A549 (cell line): ENCODE data around the gene SPSB1. TPM values are rescaled to one million over a fixed set of nuclear protein-coding genes. Genes with fewer than 3 reads are reported as not detected.

Experiments used
- ATAC-seq, 2 experiments: fragments of 200-7000 bp in 1 of 2; fragments of >200 bp in 1 of 2; cut with Nextera tagmentation in 1 of 2; cut with Tn5 transposase in 1 of 2; 3 replicates each; pipeline versions ENCODE4 v1.8.0 to v1.9.1; 2018 to 2020; ENCODE audit warnings: mild to moderate bottlenecking in 1 of 2, moderate library complexity in 1 of 2
- CTCF ChIA-PET: fragments of 300-600 bp; sonication (Branson Sonifier 250); formaldehyde crosslinking; extraction: SDS; loops from one replicate; lab custom pipeline; 2021; ENCODE audit warnings: antibody characterized with exemption, inconsistent platforms; lab: Yijun Ruan, JAX
- POLR2A ChIA-PET: fragments of 350-600 bp; formaldehyde crosslinking; extraction: SDS; loops from one replicate; lab custom pipeline; 2021; ENCODE audit warnings: antibody characterized with exemption, inconsistent platforms; lab: Yijun Ruan, JAX
- DNase-seq, 2 experiments: peaks; one replicate each; pipeline versions ENCODE4 v3.0.0 to v3.0.0-alpha.2; 2011 to 2016; ENCODE audit warnings: low read depth in 1 of 2, low spot score in 1 of 2
- FAIRE-seq: peaks from 2 replicates; lab custom pipeline; 2011; peaks lifted over from hg19 to GRCh38; lab: Jason Lieb, UNC
- H3K27ac ChIP-seq, 2 experiments: fragments of >200 bp; sonication (Bioruptor Twin); formaldehyde crosslinking; 3 replicates each; pipeline ENCODE4 v1.5.1; 2016 to 2017
- H3K4me1 ChIP-seq: fragments of >200 bp; sonication (Bioruptor Twin); formaldehyde crosslinking; 3 replicates; pipeline ENCODE4 v1.6.1; 2016
- H3K4me2 ChIP-seq: fragments of >200 bp; sonication (Bioruptor Twin); formaldehyde crosslinking; 3 replicates; pipeline ENCODE4 v1.6.1; 2016
- H3K4me3 ChIP-seq: fragments of >200 bp; sonication (Bioruptor Twin); formaldehyde crosslinking; 3 replicates; pipeline ENCODE4 v1.5.1; 2016
- H3K9me3 ChIP-seq: fragments of >200 bp; sonication (Bioruptor Twin); formaldehyde crosslinking; 3 replicates; pipeline ENCODE4 v1.6.1; 2016
- BHLHE40 ChIP-seq: IDR thresholded peaks from 2 replicates; pipeline ENCODE4 v1.6.1; 2012; ENCODE audit warnings: low read depth, low read length, inconsistent platforms
- CBX2 ChIP-seq: fragments of 200-600 bp; sonication (generic); IDR thresholded peaks from 2 replicates; pipeline ENCODE4 v1.6.1; 2016; ENCODE audit warnings: low read depth, mild to moderate bottlenecking, borderline replicate concordance
- CBX8 ChIP-seq: fragments of 200-600 bp; sonication (generic); IDR thresholded peaks from 2 replicates; pipeline ENCODE4 v1.6.1; 2016
- E2F6 ChIP-seq: IDR thresholded peaks from 2 replicates; pipeline ENCODE4 v1.6.1; 2012; ENCODE audit warnings: low read depth, borderline replicate concordance
- EHF ChIP-seq: fragments of 250-450 bp; sonication (Bioruptor Pico); IDR thresholded peaks from 2 replicates; pipeline ENCODE4 v1.5.0; 2020; ENCODE audit warnings: mild to moderate bottlenecking
- EHMT2 ChIP-seq: fragments of 200-600 bp; sonication (generic); IDR thresholded peaks from 2 replicates; pipeline ENCODE4 v1.6.1; 2016; ENCODE audit warnings: antibody characterized with exemption, low read depth, mild to moderate bottlenecking, moderate library complexity
- EP300 ChIP-seq, 2 experiments: fragments of >200 bp; sonication (Bioruptor Twin); formaldehyde crosslinking; IDR thresholded peaks; 2 replicates in 1 of 2; 3 replicates in 1 of 2; pipeline ENCODE4 v1.6.1; 2016 to 2017
- FOXS1 ChIP-seq: fragments of 250-450 bp; sonication (Bioruptor Pico); IDR thresholded peaks from 2 replicates; pipeline ENCODE4 v1.5.0; 2020; ENCODE audit warnings: mild to moderate bottlenecking, moderate library complexity
- HDAC2 ChIP-seq: fragments of 200-600 bp; sonication (generic); IDR thresholded peaks from 2 replicates; pipeline ENCODE4 v1.6.1; 2016
- HES2 ChIP-seq: fragments of >200 bp; sonication (Bioruptor Twin); formaldehyde crosslinking; IDR thresholded peaks from 2 replicates; pipeline ENCODE4 v1.6.1; 2016
- JUN ChIP-seq, 2 experiments: fragments of >200 bp; sonication (Bioruptor Twin); formaldehyde crosslinking; IDR thresholded peaks; 2 replicates in 1 of 2; 3 replicates in 1 of 2; pipeline ENCODE4 v1.6.1; 2016 to 2017
- KDM1A ChIP-seq: fragments of 200-600 bp; sonication (generic); IDR thresholded peaks from 2 replicates; pipeline ENCODE4 v1.6.1; 2016; ENCODE audit warnings: low read depth, mild to moderate bottlenecking
- MYC ChIP-seq: IDR thresholded peaks from 2 replicates; pipeline ENCODE4 v1.6.1; 2012; ENCODE audit warnings: mild to moderate bottlenecking, inconsistent platforms, low read length, improper control_type of control experiment, borderline replicate concordance
- NFE2L2 ChIP-seq: fragments of 150-350 bp; conservative IDR thresholded peaks from 2 replicates; pipeline ENCODE4 v1.6.1; 2014; ENCODE audit warnings: low read length
- PBX3 ChIP-seq: IDR thresholded peaks from 2 replicates; pipeline ENCODE4 v1.6.1; 2012
- PHF8 ChIP-seq: fragments of 200-600 bp; sonication (generic); IDR thresholded peaks from 2 replicates; pipeline ENCODE4 v1.6.1; 2016; ENCODE audit warnings: low read depth, mild to moderate bottlenecking, antibody characterized with exemption, moderate library complexity, borderline replicate concordance
- POLR2AphosphoS2 ChIP-seq: conservative IDR thresholded peaks from 2 replicates; pipeline ENCODE4 v1.6.1; 2012; ENCODE audit warnings: low read length, improper control_type of control experiment, inconsistent platforms
- RARB ChIP-seq: fragments of 250-450 bp; sonication (Bioruptor Pico); IDR thresholded peaks from 2 replicates; pipeline ENCODE4 v1.8.0; 2021; ENCODE audit warnings: mild to moderate bottlenecking, moderate library complexity
- RFX5 ChIP-seq: fragments of 450-650 bp; IDR thresholded peaks from 2 replicates; pipeline ENCODE4 v1.7.1; 2014; ENCODE audit warnings: antibody characterized with exemption, mild to moderate bottlenecking, moderate library complexity
- RNF2 ChIP-seq: fragments of 200-600 bp; sonication (generic); IDR thresholded peaks from 2 replicates; pipeline ENCODE4 v1.6.1; 2016; ENCODE audit warnings: low read depth, mild to moderate bottlenecking, antibody characterized with exemption, moderate library complexity, borderline replicate concordance
- SMC3 ChIP-seq: fragments of >200 bp; sonication (Bioruptor Twin); formaldehyde crosslinking; IDR thresholded peaks from 3 replicates; pipeline ENCODE4 v1.6.1; 2018; ENCODE audit warnings: inconsistent platforms
- TP53 ChIP-seq: fragments of 250-450 bp; sonication (Bioruptor Pico); IDR thresholded peaks from 2 replicates; pipeline ENCODE4 v1.5.0; 2021; ENCODE audit warnings: mild to moderate bottlenecking, moderate library complexity
- USF2 ChIP-seq: fragments of 450-650 bp; IDR thresholded peaks from 2 replicates; pipeline ENCODE4 v1.6.1; 2014; ENCODE audit warnings: antibody characterized with exemption
- ZC3H11A ChIP-seq: fragments of 450-650 bp; IDR thresholded peaks from 2 replicates; pipeline ENCODE4 v1.6.1; 2014; ENCODE audit warnings: antibody characterized with exemption, mild to moderate bottlenecking
- WGBS: methylation state at CpG from one replicate; pipeline ENCODE4 v1.1.6; 2017; ENCODE audit errors: missing lambda C conversion rate; 5-methylcytosine and 5-hydroxymethylcytosine counted together
- polyA plus RNA-seq, 4 experiments: library from polyadenylated mRNA; depleted of rRNA in 3 of 4; stranded (reverse); fragments of >200 nt; fragmentation: RNase III in 1 of 4; extraction: RNeasy Plus Mini Kit Qiagen cat#74134 plus additional on column Dnase treatment in 1 of 4; gene quantifications; 2 replicates in 3 of 4; 3 replicates in 1 of 4; pipeline ENCODE4 v1.2.3, GENCODE V29; 2011 to 2017
- TF ChIP-seq, protein P1 (sequence below): fragments of 250-450 bp; sonication (Bioruptor Pico); IDR thresholded peaks from 2 replicates; pipeline ENCODE4 v1.5.0; 2021; ENCODE audit warnings: mild to moderate bottlenecking, moderate library complexity, borderline replicate concordance
- TF ChIP-seq, protein P2 (sequence below): fragments of 150-350 bp; IDR thresholded peaks from 2 replicates; pipeline ENCODE4 v1.6.1; 2014; ENCODE audit warnings: low read depth, mild to moderate bottlenecking, low read length
- TF ChIP-seq, protein P3 (sequence below): fragments of >200 bp; sonication (Bioruptor Twin); formaldehyde crosslinking; IDR thresholded peaks from 3 replicates; pipeline ENCODE4 v1.6.1; 2016

Gene SPSB1
- polyA plus RNA-seq, 2 of the 4 experiments (the other 2 are of a cell fraction) = 22.3 to 23.7 TPM

- TF ChIP-seq, protein P1, sequence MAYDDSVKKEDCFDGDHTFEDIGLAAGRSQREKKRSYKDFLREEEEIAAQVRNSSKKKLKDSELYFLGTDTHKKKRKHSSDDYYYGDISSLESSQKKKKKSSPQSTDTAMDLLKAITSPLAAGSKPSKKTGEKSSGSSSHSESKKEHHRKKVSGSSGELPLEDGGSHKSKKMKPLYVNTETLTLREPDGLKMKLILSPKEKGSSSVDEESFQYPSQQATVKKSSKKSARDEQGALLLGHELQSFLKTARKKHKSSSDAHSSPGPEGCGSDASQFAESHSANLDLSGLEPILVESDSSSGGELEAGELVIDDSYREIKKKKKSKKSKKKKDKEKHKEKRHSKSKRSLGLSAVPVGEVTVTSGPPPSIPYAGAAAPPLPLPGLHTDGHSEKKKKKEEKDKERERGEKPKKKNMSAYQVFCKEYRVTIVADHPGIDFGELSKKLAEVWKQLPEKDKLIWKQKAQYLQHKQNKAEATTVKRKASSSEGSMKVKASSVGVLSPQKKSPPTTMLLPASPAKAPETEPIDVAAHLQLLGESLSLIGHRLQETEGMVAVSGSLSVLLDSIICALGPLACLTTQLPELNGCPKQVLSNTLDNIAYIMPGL = no peak
Measured at GRCh38 chr1:9273177-9273576, 19.5 kb upstream of the SPSB1 start (continued).

- Histone ChIP-seq H3K4me1 (peaks cover 15% of the 10 kb centered on the region), H3K9me3 (no peaks in the 10 kb centered on the region), H3K4me3 (no peak overlapping the region), H3K27ac (no peak overlapping the region), H3K4me2 (no peak overlapping the region)
- FAIRE-seq (no peak), ATAC-seq (no peak), DNase-seq (no peak)
- ChIA-PET POLR2A (no interaction called here), CTCF (interaction anchor here (0.9 to 1.3 kb wide), 3 partner anchors 8 to 216 kb away, joined by 3 to 5 read pairs (median 3); no protein-coding TSS in a partner anchor)
- TF ChIP-seq KDM1A = no peak
- TF ChIP-seq JUN (IDR thresholded peaks at IDR 0.05) = no peak
- TF ChIP-seq, protein P2, sequence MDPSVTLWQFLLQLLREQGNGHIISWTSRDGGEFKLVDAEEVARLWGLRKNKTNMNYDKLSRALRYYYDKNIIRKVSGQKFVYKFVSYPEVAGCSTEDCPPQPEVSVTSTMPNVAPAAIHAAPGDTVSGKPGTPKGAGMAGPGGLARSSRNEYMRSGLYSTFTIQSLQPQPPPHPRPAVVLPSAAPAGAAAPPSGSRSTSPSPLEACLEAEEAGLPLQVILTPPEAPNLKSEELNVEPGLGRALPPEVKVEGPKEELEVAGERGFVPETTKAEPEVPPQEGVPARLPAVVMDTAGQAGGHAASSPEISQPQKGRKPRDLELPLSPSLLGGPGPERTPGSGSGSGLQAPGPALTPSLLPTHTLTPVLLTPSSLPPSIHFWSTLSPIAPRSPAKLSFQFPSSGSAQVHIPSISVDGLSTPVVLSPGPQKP = no peak
- TF ChIP-seq BHLHE40 = no peak
- TF ChIP-seq, protein P3, sequence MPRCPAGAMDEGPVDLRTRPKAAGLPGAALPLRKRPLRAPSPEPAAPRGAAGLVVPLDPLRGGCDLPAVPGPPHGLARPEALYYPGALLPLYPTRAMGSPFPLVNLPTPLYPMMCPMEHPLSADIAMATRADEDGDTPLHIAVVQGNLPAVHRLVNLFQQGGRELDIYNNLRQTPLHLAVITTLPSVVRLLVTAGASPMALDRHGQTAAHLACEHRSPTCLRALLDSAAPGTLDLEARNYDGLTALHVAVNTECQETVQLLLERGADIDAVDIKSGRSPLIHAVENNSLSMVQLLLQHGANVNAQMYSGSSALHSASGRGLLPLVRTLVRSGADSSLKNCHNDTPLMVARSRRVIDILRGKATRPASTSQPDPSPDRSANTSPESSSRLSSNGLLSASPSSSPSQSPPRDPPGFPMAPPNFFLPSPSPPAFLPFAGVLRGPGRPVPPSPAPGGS = no peak
- TF ChIP-seq POLR2AphosphoS2 = no peak
- TF ChIP-seq EP300 (IDR thresholded peaks at IDR 0.05) = no peak
- no peak for TF ChIP-seq RFX5
- TF ChIP-seq RNF2 = no peak
- TF ChIP-seq HDAC2 = no peak
- no peak for TF ChIP-seq EHF (CRISPR knock-in tag)
- no peak for TF ChIP-seq FOXS1 (CRISPR knock-in tag)
- TF ChIP-seq TP53 (CRISPR knock-in tag) = no peak
- TF ChIP-seq EHMT2 = no peak
- no peak for TF ChIP-seq CBX2
- no peak for TF ChIP-seq USF2
- TF ChIP-seq PHF8 = no peak
- no peak for TF ChIP-seq SMC3
- TF ChIP-seq RARB (CRISPR knock-in tag) = no peak
- 91% methylated on average over 10 of the region's 10 CpGs for WGBS
Measured at GRCh38 chr1:9275161-9275560, 17.5 kb upstream of the SPSB1 start.

- no peak for ATAC-seq
- Histone ChIP-seq H3K4me1 (peaks cover 13% of the 10 kb centered on the region), H3K27ac (no peak overlapping the region), H3K4me2 (no peak overlapping the region), H3K9me3 (no peaks in the 10 kb centered on the region), H3K4me3 (no peak overlapping the region)
- ChIA-PET CTCF (interaction anchor here (0.9 to 1.3 kb wide), 3 partner anchors 9 to 215 kb away, joined by 3 to 5 read pairs (median 3); no protein-coding TSS in a partner anchor), POLR2A (no interaction called here)
- WGBS = 74% methylated on average over 12 of the region's 12 CpGs
- no peak for DNase-seq
- no peak for FAIRE-seq
- no peak for TF ChIP-seq E2F6
- no peak for TF ChIP-seq CBX2
- no peak for TF ChIP-seq PHF8
- TF ChIP-seq MYC = no peak
- TF ChIP-seq, protein P1 = no peak
- no peak for TF ChIP-seq CBX8
- TF ChIP-seq ZC3H11A = no peak
- TF ChIP-seq NFE2L2 = no peak
- no peak for TF ChIP-seq HES2
- TF ChIP-seq PBX3 = no peak
Measured at GRCh38 chr1:9275567-9276034, 17.1 kb upstream of the SPSB1 start.
